ENCODE results near the gene BBOF1.

Gene BBOF1

GRCh38 chr14:74085047-74085637 lies 66.0 kb downstream of the BBOF1 start:
- Histone ChIP-seq H3F3A (ENCODE audit: insufficient read depth, low read length) (no peaks in the 10 kb centered on the region; the same call in 1 of the 2 replicates), H3K4me1 (ENCODE audit: low read length) (peaks cover 11% of the 10 kb centered on the region), H3K36me3 (replicated peaks; ENCODE audit: insufficient read depth, low read length) (no peaks in the 10 kb centered on the region), H3K4me2 (ENCODE audit: low read depth, low read length) (peak overlapping the region; percentile 74), H3K9me3 (replicated peaks; ENCODE audit: insufficient read depth, low read length) (no peaks in the 10 kb centered on the region), H3K9me2 (replicated peaks; ENCODE audit: insufficient read depth, low read length) (no peaks in the 10 kb centered on the region), H3K27ac (ENCODE audit: low read length) (peak overlapping the region; percentile 87), H3K27me3 (replicated peaks; ENCODE audit: insufficient read depth, low read length) (no peaks in the 10 kb centered on the region), H3K9ac (ENCODE audit: low read length) (peak overlapping the region; percentile 87), H2AFZ (ENCODE audit: low read length) (peak overlapping the region; percentile 34; the same call in 1 of the 2 replicates), H3K79me2 (ENCODE audit: low read length) (peaks cover 52% of the 10 kb centered on the region), H4K20me1 (ENCODE audit: insufficient read depth, low read length) (no peaks in the 10 kb centered on the region), H3K4me3 (ENCODE audit: low read length) (peak overlapping the region; percentile 89)
- peak; percentile 21 for DNase-seq
- no peak for TF ChIP-seq EZH2 (optimal IDR thresholded peaks at IDR 0.05; ENCODE audit: low read depth, low read length)
- no peak for TF ChIP-seq EZH2phosphoT487 (IDR thresholded peaks at IDR 0.05; ENCODE audit: low read length)
- TF ChIP-seq, protein P1, sequence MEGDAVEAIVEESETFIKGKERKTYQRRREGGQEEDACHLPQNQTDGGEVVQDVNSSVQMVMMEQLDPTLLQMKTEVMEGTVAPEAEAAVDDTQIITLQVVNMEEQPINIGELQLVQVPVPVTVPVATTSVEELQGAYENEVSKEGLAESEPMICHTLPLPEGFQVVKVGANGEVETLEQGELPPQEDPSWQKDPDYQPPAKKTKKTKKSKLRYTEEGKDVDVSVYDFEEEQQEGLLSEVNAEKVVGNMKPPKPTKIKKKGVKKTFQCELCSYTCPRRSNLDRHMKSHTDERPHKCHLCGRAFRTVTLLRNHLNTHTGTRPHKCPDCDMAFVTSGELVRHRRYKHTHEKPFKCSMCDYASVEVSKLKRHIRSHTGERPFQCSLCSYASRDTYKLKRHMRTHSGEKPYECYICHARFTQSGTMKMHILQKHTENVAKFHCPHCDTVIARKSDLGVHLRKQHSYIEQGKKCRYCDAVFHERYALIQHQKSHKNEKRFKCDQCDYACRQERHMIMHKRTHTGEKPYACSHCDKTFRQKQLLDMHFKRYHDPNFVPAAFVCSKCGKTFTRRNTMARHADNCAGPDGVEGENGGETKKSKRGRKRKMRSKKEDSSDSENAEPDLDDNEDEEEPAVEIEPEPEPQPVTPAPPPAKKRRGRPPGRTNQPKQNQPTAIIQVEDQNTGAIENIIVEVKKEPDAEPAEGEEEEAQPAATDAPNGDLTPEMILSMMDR (IDR thresholded peaks at IDR 0.05; ENCODE audit: low read length), result no peak

DNA sequence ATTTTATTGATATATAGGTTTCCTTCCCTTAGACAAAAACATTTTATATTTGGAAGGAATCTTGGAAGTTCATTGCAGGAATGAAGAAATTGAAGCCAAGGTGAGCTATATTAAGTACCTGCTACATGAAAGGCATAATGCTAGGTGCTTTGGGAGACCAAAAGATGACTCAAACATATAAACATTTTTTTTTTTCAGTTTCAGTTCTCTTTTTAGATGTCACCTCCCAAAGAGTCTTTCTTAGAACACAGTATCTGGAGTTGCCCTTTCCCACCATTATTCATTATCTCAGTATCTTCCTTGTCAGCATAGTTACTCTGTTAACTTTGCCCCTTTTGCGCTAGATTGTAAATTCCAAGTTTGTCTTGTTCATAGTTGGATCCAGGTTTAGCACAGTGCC lies 66.7 kb downstream of the BBOF1 start:
- Histone ChIP-seq H3K27me3 (replicated peaks; ENCODE audit: insufficient read depth, low read length) (no peaks in the 10 kb centered on the region), H3K4me3 (ENCODE audit: low read length) (peak overlapping the region; percentile 89), H3K9me2 (replicated peaks; ENCODE audit: insufficient read depth, low read length) (no peaks in the 10 kb centered on the region), H3K4me1 (ENCODE audit: low read length) (peaks cover 11% of the 10 kb centered on the region), H4K20me1 (ENCODE audit: insufficient read depth, low read length) (no peaks in the 10 kb centered on the region), H3K4me2 (ENCODE audit: low read depth, low read length) (peak overlapping the region; percentile 74), H3F3A (ENCODE audit: insufficient read depth, low read length) (no peaks in the 10 kb centered on the region; the same call in 1 of the 2 replicates), H3K9me3 (replicated peaks; ENCODE audit: insufficient read depth, low read length) (no peaks in the 10 kb centered on the region), H3K36me3 (replicated peaks; ENCODE audit: insufficient read depth, low read length) (no peaks in the 10 kb centered on the region), H3K27ac (ENCODE audit: low read length) (peak overlapping the region; percentile 87), H3K79me2 (ENCODE audit: low read length) (peaks cover 55% of the 10 kb centered on the region), H3K9ac (ENCODE audit: low read length) (peak overlapping the region; percentile 87; the same call in 1 of the 2 replicates), H2AFZ (ENCODE audit: low read length) (no peak overlapping the region)
- DNase-seq, result peak; percentile 60
- TF ChIP-seq EZH2phosphoT487 (IDR thresholded peaks at IDR 0.05; ENCODE audit: low read length), result no peak
- no peak for TF ChIP-seq EZH2 (optimal IDR thresholded peaks at IDR 0.05; ENCODE audit: low read depth, low read length)
- TF ChIP-seq, protein P1 (IDR thresholded peaks at IDR 0.05; ENCODE audit: low read length), result no peak

- Histone ChIP-seq H3K4me2 (ENCODE audit: low read depth, low read length) (no peak overlapping the region), H2AFZ (ENCODE audit: low read length) (no peak overlapping the region), H3K27me3 (replicated peaks; ENCODE audit: insufficient read depth, low read length) (no peaks in the 10 kb centered on the region), H3K4me1 (ENCODE audit: low read length) (peaks cover 5% of the 10 kb centered on the region; the same call in 1 of the 2 replicates), H3K79me2 (ENCODE audit: low read length) (peaks cover 47% of the 10 kb centered on the region), H3K27ac (ENCODE audit: low read length) (no peak overlapping the region), H3F3A (ENCODE audit: insufficient read depth, low read length) (no peaks in the 10 kb centered on the region; the same call in 1 of the 2 replicates), H3K36me3 (replicated peaks; ENCODE audit: insufficient read depth, low read length) (no peaks in the 10 kb centered on the region), H4K20me1 (ENCODE audit: insufficient read depth, low read length) (no peaks in the 10 kb centered on the region), H3K9me2 (replicated peaks; ENCODE audit: insufficient read depth, low read length) (no peaks in the 10 kb centered on the region), H3K9ac (ENCODE audit: low read length) (no peak overlapping the region), H3K4me3 (ENCODE audit: low read length) (no peak overlapping the region), H3K9me3 (replicated peaks; ENCODE audit: insufficient read depth, low read length) (no peaks in the 10 kb centered on the region)
- no peak for DNase-seq
- TF ChIP-seq EZH2 (optimal IDR thresholded peaks at IDR 0.05; ENCODE audit: low read depth, low read length) (no peak), EZH2phosphoT487 (IDR thresholded peaks at IDR 0.05; ENCODE audit: low read length) (no peak)
- TF ChIP-seq, protein P1 (IDR thresholded peaks at IDR 0.05; ENCODE audit: low read length), result no peak
Measured at GRCh38 chr14:74089251-74090020, 70.3 kb downstream of the BBOF1 start.

Measured in MM.1S (cell line).